ENCODE measurements around the gene PCDHGA5.
"Not testable (repeated sequence)": the region's sequence is repeated elsewhere in the genome, so short reads cannot be mapped to it uniquely, and the experiment has no call there.

- not testable (repeated sequence) for TF ChIP-seq CTCF (IDR thresholded peaks at IDR 0.05; ENCODE audit: low read depth, low read length); EZH2phosphoT487 (IDR thresholded peaks at IDR 0.05; ENCODE audit: low read depth)
These were observed 47.0 kb upstream of the PCDHGA5 start for GRCh38 chr5:141316963-141317362.

Measured in OCI-LY3 (cell line).